NOMO-1 treated with DMSO at 0.1 percent for 48 hours (cell line): ENCODE data around the gene SLFNL1.

Experiments
- DNase-seq: peaks from one replicate; lab custom pipeline; 2025; ENCODE audit not compliant: unreplicated experiment; lab: John Stamatoyannopoulos, UW

The SLFNL1 gene

DNA sequence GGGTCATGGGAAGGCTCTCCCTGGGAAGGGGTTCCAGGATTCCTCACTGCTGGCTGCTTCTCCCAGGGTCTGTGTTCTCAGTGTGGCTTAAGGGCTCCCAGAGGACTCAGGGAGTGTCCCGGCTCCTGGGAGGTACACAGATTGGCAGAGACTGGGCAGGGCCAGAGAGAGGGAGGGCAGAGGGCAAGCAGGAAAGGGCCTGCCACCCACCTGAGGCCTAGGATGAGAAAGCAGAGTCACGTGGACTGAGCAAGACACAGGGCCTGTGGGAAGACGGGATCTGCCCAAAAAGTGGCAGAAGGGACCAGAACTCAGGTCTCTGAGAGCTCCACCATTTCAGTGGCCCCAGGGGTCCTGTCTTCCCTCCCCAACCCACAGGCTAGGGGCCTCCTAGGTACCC, 871 bp downstream of the SLFNL1 start:
- no peak for DNase-seq

DNA sequence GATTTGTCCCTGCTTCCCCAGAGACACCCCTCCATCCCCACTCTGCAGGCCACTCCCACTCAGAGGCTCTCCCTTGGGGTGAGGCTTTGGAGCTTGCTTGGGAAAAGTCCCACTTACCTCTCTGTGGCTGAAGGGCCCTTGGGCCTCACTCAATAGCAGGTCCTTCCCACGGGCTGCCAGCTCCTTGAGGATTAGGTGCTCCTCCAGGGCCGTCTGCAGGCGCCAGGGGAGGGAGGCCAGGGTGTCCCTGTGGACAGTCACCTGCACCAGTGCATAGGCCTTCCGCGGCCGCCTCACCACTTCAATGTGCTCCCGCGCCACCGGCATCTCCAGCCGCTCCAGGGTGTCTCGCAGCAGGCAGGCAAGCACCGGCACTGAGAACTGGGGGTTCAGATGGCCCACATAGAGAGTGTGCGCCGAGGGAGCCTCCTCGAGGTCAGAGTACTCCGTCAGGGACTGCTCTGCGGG, 1.4 kb downstream of the SLFNL1 start:
- DNase-seq: no peak

DNA sequence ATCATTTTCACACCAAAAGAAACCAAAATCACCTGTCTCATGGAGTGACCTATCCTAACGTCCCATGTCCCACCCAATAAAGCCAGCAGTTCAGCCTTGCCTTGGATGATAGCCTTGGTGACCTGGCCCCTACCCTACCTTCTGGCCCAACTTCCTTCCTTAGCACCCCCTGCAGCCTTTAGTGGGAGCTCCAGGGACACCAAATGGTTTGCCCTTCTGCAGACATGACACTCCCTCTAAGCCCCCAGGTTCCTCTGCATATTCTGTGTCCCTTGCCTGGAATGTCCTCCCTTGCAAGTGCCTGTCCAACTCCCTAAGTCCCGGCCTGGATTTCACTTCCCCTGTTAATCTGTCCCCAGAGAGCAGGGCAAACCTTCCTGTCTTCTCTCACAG, 2.2 kb downstream of the SLFNL1 start:
- DNase-seq: no peak

DNA sequence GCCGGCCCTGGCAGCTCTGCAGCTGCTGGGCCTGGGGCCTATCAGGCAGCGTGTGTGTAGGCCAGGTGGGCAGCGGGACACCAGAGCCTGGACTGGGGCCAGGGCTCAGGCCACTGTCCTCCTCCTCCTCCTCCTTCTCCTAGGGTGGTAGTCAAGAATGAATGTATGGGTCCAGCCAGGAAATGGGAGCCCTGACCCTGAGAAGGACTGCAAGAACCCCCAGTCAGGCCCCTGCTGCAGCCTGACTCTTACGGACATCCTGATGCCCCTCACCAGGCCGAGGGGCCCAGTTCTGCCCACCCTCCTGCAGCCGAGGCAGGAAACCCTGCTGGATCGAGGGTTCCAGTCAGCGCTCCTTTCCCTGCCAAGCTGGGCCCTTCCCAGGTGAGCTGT, 3.5 kb downstream of the SLFNL1 start:
- DNase-seq: no peak

DNA sequence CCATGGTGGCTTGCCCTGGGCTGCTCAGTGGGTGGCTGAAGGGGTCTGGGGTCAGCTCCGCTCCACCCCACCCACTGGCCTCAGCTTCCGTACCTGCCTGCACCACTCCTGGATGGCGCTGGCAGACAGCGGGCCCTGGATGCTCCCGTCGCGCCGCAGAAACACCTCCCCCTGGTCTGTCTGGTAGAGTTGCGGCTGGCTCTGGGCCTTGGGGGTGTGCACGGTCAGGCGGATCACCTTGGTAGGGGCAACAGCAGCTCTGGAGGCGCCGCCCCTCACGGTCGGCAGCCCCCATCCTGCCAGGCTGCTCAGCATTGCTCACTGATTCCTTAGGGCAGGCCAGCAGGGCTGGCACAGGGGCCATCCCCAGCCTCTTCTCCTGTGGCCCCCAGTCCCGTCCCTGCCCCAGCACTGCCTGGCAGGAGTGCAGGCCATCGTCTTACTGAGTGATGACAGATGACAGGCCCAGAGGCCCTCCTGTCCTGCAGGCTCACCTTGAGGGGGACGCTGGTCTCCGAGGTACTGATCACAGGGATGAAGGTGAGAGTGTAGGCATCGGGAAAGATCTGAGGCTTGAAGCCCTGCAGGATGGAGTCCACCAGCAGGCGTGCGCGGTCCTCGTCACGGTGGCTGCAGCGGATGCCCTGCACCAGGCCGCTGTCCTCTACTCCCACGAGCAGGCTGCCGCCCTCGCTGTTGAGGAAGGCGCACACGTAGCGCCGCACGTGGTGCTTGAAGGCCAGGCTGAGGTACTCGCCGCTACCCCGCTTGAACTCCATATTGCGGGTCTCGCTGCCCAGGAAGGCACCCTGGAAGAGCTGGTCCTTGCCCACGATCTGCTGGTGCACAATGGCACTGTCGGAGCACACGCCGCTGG, 4.1 kb downstream of the SLFNL1 start:
- DNase-seq: no peak

DNA sequence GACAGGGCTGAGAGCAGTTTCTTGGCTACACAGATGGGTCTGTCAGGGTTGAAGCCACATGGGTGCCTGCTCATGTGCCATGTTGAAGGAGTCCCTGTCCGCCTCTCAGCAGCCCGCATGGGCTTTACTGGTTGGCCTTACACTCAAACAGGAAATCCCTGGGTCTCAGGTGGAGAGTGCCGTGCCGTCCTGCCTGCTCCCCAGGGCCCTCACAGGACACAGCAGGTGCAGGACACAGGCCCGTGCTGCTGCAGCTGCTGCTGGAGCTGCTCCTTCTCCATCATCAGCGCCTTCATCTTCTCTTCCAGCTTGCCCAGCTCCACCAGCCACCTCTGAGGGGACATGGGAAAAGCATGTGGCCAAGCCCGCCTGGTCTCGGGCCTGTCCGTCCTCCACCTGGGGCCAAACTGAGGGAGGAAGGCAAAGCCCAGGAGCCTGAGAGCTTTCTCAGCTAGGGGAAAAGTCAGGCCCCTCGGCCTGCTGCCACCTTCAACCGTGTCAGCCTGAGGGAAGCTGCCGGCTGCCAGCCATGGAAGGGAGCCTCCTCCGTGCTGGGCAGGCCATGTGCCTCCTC, 5.5 kb downstream of the SLFNL1 start:
- DNase-seq: no peak

DNA sequence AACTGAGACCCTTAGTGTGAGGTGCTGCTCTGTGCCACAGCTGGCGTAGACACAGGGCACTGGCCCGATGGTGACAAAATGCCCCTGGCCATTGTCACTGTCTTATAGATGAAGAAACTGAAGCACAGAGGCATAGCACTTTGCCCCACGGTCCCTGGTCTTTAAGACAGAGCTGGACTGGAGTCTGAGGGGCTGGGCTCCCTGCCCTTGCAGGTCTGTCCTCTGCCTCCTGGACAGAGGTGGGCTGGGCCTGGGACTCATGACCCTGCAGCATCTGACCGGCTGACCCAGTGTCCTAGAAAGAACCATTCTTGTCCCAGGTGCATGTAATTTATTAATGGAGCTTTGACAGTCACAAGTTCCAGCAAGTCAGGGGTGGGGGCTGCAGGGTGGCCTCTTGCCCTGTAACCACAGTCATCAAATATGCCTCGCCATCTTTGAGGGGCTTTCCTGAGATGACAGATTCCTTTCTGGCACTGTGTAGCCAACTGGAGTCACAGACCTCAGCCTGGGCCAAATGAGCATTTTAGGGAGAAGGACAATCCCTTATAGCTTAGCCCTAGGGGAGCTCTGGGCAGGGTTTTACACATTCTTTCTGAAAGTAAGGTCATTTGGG, 6.1 kb downstream of the SLFNL1 start:
- no peak for DNase-seq

DNA sequence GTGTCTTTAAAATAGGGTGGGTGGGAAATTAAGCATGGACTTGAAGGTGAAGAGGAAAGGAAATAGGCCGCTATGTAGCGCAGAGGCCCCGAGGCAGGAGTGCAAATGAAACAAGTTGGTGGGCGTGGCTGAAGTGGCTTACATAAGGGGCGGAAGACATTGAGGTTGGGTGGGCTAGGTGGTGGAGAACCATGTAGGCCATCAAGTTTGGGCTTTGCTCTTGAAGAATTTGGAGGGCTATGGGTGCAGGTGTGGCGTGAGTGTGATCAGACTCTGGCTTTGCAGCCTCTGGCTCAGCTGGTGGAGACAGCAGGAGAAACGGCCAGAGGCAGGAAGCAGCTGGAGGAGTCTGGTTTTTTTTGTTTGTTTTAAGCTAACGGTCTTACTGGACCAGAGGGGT, 6.7 kb downstream of the SLFNL1 start:
- DNase-seq: no peak

DNA sequence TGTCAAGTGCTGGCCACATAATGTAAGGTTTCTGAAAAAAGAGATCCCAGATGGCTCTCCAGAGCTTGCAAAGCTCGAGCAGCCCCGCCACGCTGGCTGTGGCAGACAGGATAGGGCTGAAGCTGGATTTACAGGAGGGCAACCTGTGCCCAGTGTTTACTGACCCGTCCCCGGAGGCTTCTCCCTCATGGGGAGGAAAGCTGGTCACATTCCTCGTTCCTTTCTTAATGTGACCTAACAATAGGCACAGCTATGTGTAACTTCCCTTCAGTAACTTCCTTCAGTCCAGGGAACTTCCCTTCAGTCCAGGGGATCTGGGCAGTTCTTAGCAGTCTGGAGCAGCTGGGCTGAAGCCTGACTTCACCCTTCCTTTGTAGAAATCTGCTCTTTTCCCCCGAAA, 7.7 kb downstream of the SLFNL1 start:
- DNase-seq: no peak

DNA sequence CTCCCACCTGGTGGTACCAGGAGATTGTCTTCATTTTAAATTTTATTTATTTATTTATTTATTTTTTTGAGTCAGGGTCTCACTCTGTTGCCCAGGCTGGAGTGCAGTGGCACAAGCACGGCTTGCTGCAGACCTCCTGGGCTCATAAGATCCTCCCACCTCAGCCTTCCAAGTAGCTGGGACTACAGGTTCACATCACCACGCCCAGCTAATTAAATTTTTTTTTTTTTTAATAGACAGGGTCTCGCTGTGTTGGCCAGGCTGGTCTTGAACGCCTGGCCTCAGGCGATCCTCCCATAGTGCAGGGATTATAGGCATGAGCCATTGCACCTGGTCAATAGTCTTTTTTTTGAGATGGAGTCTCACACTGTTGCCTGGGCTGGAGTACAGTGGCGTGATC, 8.5 kb downstream of the SLFNL1 start:
- DNase-seq: no peak

DNA sequence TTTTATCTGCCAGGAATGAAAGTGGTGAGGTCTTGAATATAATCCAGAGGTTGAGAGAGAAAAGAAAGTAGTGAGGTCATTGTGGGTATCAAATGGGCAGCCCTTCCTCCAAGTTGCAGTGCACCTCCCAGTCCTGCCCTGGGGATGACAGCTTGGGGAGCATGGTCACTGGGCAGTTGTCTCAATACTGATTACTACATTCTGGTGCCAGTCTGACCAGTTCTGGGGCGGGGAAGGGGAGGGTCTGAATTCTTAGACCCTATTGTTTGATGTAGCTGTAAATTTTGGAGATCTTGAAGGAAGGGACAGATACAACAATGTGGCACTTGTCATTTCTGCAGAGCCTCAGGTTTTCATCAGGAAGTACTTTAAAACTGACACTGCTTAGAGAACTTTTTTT, 11.2 kb downstream of the SLFNL1 start:
- DNase-seq: no peak

DNA sequence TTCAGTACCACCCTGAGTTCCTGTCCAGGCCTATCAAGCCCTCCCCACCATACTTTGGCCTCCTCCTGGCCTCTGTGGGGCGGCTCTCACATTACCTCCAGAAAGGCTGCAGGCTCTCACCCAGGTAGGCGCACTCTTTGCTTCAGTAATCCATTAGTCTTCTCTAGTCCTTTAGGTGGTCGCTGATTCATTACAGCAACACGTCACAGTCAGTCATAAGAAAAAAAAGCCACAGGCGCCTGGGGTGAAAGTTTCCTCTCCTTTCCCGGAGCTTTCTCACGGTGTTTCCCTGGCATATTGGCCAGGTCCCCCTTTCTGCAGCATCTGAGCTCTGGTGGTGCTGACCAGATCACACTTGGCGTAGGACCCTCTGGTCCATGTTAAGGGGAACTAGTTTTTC, 12.1 kb downstream of the SLFNL1 start:
- DNase-seq: no peak

DNA sequence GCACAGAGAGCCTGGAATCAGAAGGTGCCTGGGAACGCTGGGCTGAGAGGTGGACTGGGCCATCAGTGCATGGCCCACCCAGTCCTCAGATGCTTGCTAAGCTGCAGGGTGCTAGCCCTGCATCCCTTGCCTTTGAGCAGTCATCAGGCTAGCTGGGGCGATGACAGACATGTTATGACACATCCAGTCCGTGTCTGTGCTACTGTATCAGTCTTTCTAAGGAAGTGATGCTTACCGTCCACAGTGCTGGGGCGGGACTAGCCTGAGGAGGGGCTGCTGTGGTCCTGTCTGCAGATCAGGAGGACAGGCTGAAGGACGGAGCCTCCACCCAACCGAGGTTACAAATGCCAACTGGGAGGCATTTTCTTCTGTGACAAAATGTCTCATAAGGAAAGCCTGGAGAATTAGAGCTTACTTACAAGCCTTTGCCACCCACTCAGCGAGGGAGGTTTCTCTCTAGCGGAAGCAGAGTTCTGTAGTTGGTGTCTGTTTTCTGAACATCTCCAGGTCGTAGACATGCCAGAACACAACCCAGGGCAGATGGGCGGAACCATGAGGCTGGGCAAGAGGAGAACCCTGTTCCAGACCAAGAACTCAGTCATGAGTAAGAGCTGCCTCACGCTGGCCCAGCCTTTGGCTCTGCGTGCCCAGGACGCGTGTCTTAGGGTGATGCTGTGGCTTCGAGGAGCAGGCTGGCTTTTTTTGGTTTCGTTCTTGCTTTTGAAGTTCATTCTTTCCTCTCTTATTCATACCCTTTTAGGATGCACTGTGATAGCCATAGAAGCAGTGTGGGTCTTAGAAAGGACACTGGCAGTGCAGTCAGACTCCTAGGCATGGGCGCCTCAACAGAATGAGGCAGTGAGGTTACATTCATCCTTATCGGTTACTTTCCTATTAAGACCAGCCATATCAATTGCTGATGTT, 14.3 kb downstream of the SLFNL1 start:
- no peak for DNase-seq

DNA sequence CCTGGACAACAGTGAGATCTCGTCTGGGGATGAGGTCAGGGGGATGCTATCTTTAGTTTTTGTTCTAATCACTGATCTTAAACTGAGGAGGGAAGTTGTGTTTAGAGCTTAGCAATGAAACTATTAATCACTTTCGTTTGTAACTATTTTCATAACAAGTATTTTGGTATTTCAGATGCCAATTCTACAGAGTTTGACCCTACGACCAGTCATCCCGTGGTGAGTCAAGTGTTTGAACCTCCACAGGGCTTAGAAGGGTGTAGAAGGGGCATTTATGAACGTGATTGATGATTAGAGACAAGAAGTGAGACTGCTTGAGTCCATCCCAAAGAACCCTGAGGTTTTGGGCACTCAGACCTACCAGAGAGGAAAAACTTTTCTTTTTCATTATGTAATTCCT, 15.6 kb downstream of the SLFNL1 start:
- no peak for DNase-seq

DNA sequence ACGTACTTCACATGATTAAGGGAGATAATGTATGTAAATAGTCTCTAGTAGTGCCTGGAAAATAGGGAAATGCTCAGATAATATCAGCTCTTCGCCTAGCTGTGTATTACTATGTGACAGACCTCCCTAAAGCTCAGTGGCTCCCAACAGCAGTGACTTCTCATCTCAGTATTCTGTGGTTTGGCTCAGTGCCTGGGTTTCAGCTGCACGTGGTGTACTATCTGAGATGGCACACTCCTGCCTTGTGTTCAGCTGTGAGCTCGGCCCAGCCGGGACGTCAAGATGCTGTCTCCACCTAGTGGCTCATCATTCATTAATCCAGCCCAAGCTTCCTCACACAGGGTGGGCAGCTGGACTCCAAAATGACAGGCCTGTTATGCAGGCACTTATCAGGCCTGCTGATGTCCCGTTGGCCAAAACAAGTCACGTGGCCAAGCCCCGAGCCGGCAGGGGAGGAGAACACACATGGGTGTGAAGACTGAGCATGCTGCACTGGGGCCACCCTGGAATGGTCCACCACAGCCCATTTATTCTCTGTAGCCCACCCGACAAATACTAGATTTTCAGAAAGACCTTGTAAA, 17.8 kb downstream of the SLFNL1 start:
- DNase-seq: peak; percentile 69

DNA sequence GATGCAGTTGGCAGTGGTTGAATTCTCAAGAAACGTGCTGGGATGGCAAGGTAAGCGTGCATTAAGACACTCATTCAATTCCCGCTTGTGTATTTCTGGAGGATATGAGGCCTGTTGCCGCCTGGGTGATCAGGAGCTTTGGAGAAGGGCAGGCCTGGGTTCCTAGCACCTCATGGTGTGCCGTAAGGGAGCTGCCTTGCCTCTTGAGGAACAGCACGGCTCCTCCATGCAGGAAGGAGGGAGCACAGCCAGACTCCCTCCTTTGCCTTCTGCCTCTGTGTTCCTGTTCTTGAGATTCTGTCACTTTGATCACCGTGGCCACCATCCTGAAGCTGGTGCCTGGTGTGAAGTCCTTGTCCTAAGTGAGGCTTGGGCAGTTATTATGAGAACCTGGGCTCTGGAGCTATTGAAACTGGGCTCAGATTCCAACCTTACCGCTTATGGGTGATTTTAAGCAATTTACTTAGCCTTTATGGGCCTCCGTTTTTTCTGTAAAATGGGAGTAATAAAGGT, 18.3 kb downstream of the SLFNL1 start:
- DNase-seq: no peak

DNA sequence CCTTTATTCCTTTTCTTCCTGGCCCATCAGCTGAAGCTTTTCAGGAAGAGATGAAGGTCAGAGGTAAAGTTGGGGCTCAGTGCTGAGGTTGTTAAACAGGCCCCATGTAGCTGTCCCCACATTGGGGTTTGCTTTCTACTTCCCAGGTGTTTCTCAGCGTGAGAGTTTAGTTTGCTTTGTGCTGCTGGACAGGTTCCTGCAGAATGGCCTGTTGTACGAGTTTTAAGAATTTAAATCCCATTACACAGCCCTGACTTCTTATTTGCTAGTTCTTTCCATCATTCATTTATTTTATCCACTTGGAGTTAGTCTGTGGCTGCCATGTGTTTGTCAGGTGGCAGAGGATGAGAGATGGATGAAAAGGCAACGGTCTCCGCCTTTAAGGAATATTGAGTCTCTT, 22.9 kb downstream of the SLFNL1 start:
- no peak for DNase-seq

DNA sequence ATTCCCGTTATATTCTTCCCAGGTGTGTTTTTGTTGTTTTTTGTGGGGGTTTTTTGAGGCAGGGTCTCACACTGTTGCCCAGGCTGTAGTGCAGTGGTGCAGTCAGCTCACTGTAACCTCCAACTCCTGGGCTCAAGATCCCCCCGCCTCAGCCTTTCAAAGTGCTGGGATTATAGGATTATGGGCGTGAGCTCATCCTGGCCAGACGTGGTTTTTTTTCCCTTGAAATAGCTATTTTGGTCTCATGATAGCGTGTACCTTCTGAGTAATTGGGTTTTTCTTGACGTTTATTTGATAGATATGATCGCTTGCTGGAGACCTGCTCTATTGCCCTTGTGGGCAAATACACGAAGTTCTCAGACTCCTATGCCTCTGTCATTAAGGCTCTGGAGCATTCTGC, 24.4 kb downstream of the SLFNL1 start:
- DNase-seq: no peak

DNA sequence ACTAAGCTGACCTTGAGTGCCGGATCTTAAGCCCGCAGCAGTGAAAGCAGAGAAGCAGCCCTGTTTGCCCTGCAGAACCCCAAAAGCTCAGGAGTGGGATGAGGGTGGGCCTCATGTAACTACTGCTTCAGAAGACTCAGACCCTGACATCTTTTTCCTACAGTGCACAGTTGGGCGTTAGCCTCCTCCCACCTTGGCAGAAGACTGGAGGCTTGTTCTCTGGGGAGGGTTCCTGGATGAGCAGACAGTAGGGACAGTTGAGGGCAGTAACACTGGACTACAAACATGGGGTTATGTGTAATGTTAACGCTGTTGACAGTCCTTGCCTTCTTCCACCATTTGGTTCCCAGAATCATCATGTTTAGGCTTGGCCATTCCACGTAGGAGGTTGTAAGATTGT, 32.5 kb downstream of the SLFNL1 start:
- no peak for DNase-seq

DNA sequence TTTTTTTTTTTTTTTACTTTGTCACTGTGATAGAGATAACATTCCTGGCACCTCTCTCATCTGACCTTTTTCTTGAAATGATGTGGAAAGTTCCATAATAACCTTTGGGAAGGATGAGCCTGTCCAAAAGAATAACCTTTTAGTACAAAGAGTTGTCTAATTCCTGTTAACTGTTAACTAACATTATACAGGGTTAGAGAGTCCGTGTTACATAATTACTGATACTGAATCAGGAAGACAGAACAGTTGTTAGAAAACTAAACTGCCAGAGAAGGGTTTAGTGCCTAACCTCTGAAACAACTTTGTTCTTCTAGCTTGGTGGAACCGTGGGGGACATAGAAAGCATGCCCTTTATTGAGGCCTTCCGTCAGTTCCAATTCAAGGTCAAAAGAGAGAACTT, 33.2 kb downstream of the SLFNL1 start:
- no peak for DNase-seq
